MM.1S (cell line): Measurements from ENCODE around the gene SH3BP5L.
"Not testable (repeated sequence)": the region's sequence is repeated elsewhere in the genome, so short reads cannot be mapped to it uniquely, and the experiment has no call there.

Source experiments
- EZH2phosphoT487 ChIP-seq: fragments of 300-600 bp; sonication (generic); IDR thresholded peaks from 2 replicates; pipeline ENCODE4 v1.6.1; 2018; ENCODE audit warnings: antibody characterized with exemption, low read length
- TF ChIP-seq, protein P1 (sequence below): fragments of 300-600 bp; sonication (generic); IDR thresholded peaks from 2 replicates; pipeline ENCODE4 v1.5.1; 2016; ENCODE audit warnings: antibody characterized with exemption, low read length, mixed read lengths

DNA sequence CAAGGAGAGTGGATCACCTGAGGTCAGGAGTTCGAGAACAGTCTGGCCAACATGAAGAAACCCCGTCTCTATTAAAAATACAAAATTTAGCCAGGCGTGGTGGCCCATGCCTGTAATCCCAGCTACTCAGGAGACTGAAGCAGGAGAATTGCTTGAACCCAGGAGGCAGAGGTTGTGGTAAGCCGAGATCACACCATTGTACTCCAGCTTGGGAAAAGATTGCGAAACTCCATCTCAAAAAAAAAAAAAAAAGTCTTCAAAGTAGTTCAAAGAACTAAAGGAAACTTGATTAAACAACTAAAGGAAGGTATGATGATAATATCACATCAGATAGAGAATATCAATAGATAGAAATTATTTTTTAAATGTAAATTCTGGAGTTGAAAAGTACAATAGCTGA lies 31.1 kb downstream of the SH3BP5L start:
- TF ChIP-seq, protein P1, sequence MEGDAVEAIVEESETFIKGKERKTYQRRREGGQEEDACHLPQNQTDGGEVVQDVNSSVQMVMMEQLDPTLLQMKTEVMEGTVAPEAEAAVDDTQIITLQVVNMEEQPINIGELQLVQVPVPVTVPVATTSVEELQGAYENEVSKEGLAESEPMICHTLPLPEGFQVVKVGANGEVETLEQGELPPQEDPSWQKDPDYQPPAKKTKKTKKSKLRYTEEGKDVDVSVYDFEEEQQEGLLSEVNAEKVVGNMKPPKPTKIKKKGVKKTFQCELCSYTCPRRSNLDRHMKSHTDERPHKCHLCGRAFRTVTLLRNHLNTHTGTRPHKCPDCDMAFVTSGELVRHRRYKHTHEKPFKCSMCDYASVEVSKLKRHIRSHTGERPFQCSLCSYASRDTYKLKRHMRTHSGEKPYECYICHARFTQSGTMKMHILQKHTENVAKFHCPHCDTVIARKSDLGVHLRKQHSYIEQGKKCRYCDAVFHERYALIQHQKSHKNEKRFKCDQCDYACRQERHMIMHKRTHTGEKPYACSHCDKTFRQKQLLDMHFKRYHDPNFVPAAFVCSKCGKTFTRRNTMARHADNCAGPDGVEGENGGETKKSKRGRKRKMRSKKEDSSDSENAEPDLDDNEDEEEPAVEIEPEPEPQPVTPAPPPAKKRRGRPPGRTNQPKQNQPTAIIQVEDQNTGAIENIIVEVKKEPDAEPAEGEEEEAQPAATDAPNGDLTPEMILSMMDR = not testable (repeated sequence)
- not testable (repeated sequence) for TF ChIP-seq EZH2phosphoT487
